22Rv1 (cell line): Measurements from ENCODE around the gene ZFAND2B.

Experiments
- ZFX ChIP-seq: fragments of 450-650 bp; IDR thresholded peaks from 2 replicates; pipeline ENCODE4 v1.6.1; 2017; ENCODE audit warnings: antibody characterized with exemption, borderline replicate concordance
- TF ChIP-seq, protein P1 (sequence below): fragments of 450-650 bp; IDR thresholded peaks from 2 replicates; pipeline ENCODE4 v1.5.1; 2017; ENCODE audit warnings: mild to moderate bottlenecking

DNA sequence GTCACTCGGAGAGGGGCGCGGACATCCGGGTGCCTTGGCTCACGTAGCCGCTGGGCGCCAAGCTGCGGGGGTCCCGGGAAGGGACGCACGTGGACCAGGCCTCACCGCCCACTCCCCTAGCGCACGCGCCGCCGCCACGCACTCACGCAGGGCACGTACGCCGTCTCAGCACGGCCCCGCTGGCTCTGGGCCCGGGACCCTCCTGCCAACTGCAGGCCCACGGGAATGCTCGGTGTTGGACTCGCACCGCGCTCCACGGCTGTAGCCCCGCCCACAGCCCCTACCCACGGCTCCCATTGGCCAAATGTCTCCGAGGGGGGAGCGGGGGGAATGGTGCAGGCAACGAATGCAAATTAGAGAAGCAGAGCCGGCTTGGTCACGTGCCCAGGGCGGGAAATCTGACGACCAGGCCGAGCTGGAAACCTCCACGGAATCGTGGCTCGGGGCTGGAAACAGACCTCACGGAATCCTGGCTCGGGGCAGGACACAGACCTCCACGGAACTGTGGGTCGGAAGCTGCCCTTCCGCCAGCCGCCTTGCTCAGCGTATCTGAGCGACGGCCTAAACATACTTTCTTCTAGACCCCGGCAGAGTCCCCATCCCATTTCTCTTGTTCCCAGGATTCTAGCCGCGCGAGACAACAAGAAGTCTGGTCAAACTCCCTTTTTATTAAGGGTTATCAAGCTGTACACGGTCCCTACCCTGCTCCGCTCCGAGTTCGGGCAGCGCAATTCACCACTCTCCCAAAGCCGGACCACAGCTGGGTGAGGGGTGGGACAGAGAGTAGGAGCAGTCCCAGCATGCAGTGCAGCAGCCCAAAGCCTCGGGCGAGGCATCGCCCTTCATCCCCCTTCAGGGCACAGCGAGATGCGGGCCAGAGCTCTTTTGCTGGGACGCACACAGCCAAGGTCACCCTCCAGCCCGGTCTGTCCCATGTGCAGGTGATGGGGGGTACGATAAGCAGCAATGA, 12.4 kb downstream of the ZFAND2B start, which contains the start of gene ABCB6:
- TF ChIP-seq, protein P1, sequence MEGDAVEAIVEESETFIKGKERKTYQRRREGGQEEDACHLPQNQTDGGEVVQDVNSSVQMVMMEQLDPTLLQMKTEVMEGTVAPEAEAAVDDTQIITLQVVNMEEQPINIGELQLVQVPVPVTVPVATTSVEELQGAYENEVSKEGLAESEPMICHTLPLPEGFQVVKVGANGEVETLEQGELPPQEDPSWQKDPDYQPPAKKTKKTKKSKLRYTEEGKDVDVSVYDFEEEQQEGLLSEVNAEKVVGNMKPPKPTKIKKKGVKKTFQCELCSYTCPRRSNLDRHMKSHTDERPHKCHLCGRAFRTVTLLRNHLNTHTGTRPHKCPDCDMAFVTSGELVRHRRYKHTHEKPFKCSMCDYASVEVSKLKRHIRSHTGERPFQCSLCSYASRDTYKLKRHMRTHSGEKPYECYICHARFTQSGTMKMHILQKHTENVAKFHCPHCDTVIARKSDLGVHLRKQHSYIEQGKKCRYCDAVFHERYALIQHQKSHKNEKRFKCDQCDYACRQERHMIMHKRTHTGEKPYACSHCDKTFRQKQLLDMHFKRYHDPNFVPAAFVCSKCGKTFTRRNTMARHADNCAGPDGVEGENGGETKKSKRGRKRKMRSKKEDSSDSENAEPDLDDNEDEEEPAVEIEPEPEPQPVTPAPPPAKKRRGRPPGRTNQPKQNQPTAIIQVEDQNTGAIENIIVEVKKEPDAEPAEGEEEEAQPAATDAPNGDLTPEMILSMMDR: no peak
- no peak for TF ChIP-seq ZFX
